Transverse colon (tissue), 4 donors: ENCODE measurements around the gene CLVS2. TPM values are rescaled to one million over a fixed set of nuclear protein-coding genes. Genes with fewer than 3 reads are reported as not detected.

Source experiments
- DNase-seq: peaks from one replicate; pipeline ENCODE4 v3.0.0-alpha.2; 2019
- H3K27ac ChIP-seq, 4 donors: fragments of 200-600 bp; sonication (generic); 2 replicates each; pipeline ENCODE4 v1.5.1; 2016 to 2018; ENCODE audit warnings: inconsistent platforms in 4 of 4
- H3K27me3 ChIP-seq: fragments of 200-600 bp; sonication (generic); 2 replicates; pipeline ENCODE4 v1.5.1; 2017; ENCODE audit warnings: inconsistent platforms
- H3K36me3 ChIP-seq, 4 donors: fragments of 200-600 bp; sonication (generic); 2 replicates each; pipeline ENCODE4 v1.5.1; 2017 to 2019; ENCODE audit warnings: inconsistent platforms in 4 of 4
- H3K4me1 ChIP-seq, 4 donors: fragments of 200-600 bp; sonication (generic); 2 replicates each; pipeline ENCODE4 v1.5.1; 2017 to 2020; ENCODE audit warnings: inconsistent platforms in 4 of 4
- H3K4me3 ChIP-seq, 4 donors: fragments of 200-600 bp; sonication (generic); 1 replicate in 1 of 4; 2 replicates in 3 of 4; pipeline versions ENCODE4 v1.5.1 to v1.6.1; 2017 to 2019; ENCODE audit warnings: inconsistent platforms in 4 of 4
- H3K9me3 ChIP-seq, 2 donors: fragments of 200-600 bp; sonication (generic); 2 replicates each; pipeline ENCODE4 v1.5.1; 2017 to 2019; ENCODE audit warnings: inconsistent platforms in 2 of 2
- EP300 ChIP-seq: sonication (generic); formaldehyde crosslinking; IDR thresholded peaks from one replicate; pipeline ENCODE4 v1.6.1; 2017; ENCODE audit warnings: antibody characterized with exemption, low read depth
- POLR2A ChIP-seq: fragments of 450-650 bp; IDR thresholded peaks from one replicate; pipeline ENCODE4 v1.6.1; 2016; ENCODE audit warnings: antibody characterized with exemption, mild to moderate bottlenecking, moderate library complexity
- POLR2AphosphoS5 ChIP-seq, 3 donors: sonication (generic); formaldehyde crosslinking; IDR thresholded peaks; one replicate each; pipeline ENCODE4 v1.6.1; 2016; ENCODE audit warnings: antibody characterized with exemption in 3 of 3
- WGBS, 2 donors: methylation state at CpG; one replicate each; pipeline ENCODE4 v1.1.5; 2018; ENCODE audit warnings: low coverage in 1 of 2; 5-methylcytosine and 5-hydroxymethylcytosine counted together
- in situ Hi-C, 4 donors: fragments of 200-750 bp; cut with MboI; loops; one replicate each; pipeline versions ENCODE4 v1.15.0 to v1.15.1; 2017; ENCODE audit warnings: low sequenced_read_pairs in 3 of 4, low pct_ligation_motif_present in 1 of 4, low pct_unique_long_range_greater_than_20kb in 1 of 4
- intact Hi-C: fragments of 100-400 bp; cut with DNase I; formaldehyde crosslinking; loops from one replicate; pipeline ENCODE4 v1.15.1; 2023; ENCODE audit warnings: low total_unique reads
- total RNA-seq, 4 donors: library from RNA; depleted of rRNA; stranded (reverse); fragments of >200 nt; gene quantifications; one replicate each; pipeline ENCODE4 v1.1.0, GENCODE V29; 2016
- TF ChIP-seq, protein P1 (sequence below), 5 experiments: fragments of 200-600 bp in 3 of 5; fragments of 450-650 bp in 2 of 5; sonication (generic) in 3 of 5; IDR thresholded peaks; 1 replicate in 2 of 5; 2 replicates in 3 of 5; pipeline ENCODE4 v1.5.1; 2016 to 2017; ENCODE audit warnings: antibody characterized with exemption in 5 of 5, inconsistent platforms in 3 of 5, mild to moderate bottlenecking in 2 of 5, moderate library complexity in 1 of 5

Gene CLVS2
- total RNA-seq, 4 donors from 2014 or later = 0.32 to 0.41 TPM; not detected in 2

DNA sequence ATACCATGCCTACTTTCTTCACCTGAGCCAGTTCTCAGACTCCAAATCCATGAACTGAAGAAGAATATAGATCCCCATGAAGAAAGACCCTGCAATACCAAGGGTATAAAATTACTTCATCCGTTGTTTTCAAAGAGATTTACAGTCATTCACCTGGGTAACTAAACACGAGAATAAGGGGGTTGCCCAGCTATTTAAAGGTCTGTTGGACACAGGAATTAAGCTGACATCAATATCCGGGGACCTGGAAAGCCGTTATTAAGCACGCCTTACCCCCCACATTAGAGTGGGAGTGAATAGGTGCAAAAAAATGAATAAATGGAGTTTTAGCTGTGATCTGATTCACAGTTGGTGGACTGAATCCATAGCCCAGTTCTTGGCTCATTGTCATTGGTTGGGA is 28.9 kb downstream of the CLVS2 start:
- no peak for DNase-seq
- Histone ChIP-seq H3K27ac (no peak overlapping the region), H3K4me1 (no peaks in the 10 kb centered on the region), H3K27me3 (no peaks in the 10 kb centered on the region), H3K4me3 (no peak overlapping the region), H3K9me3 (no peaks in the 10 kb centered on the region), H3K36me3 (no peaks in the 10 kb centered on the region)
- TF ChIP-seq POLR2A = no peak
- TF ChIP-seq EP300 = no peak
- no peak for TF ChIP-seq POLR2AphosphoS5 (IDR thresholded peaks at IDR 0.05)
- TF ChIP-seq, protein P1, sequence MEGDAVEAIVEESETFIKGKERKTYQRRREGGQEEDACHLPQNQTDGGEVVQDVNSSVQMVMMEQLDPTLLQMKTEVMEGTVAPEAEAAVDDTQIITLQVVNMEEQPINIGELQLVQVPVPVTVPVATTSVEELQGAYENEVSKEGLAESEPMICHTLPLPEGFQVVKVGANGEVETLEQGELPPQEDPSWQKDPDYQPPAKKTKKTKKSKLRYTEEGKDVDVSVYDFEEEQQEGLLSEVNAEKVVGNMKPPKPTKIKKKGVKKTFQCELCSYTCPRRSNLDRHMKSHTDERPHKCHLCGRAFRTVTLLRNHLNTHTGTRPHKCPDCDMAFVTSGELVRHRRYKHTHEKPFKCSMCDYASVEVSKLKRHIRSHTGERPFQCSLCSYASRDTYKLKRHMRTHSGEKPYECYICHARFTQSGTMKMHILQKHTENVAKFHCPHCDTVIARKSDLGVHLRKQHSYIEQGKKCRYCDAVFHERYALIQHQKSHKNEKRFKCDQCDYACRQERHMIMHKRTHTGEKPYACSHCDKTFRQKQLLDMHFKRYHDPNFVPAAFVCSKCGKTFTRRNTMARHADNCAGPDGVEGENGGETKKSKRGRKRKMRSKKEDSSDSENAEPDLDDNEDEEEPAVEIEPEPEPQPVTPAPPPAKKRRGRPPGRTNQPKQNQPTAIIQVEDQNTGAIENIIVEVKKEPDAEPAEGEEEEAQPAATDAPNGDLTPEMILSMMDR (IDR thresholded peaks at IDR 0.05) = no peak
- in situ Hi-C loops (no loop called here), intact Hi-C loops (no loop called here)
- WGBS, 2 donors = 67 to 75% methylated on average over 4 to 5 of the region's 5 CpGs

GRCh38 chr6:123027408-123027807 is 31.4 kb downstream of the CLVS2 start:
- no peak for DNase-seq
- intact Hi-C loops (no loop called here), in situ Hi-C loops (no loop called here)
- 63 to 67% methylated on average over 2 of the region's 2 CpGs for WGBS, 2 donors
- Histone ChIP-seq H3K36me3 (no peaks in the 10 kb centered on the region), H3K4me3 (no peak overlapping the region), H3K27ac (no peak overlapping the region), H3K27me3 (no peaks in the 10 kb centered on the region), H3K4me1 (no peaks in the 10 kb centered on the region), H3K9me3 (no peaks in the 10 kb centered on the region)
- TF ChIP-seq EP300 (no peak), POLR2AphosphoS5 (IDR thresholded peaks at IDR 0.05) (no peak), POLR2A (no peak)
- TF ChIP-seq, protein P1 (IDR thresholded peaks at IDR 0.05) = no peak

- Histone ChIP-seq H3K4me3 (no peak overlapping the region), H3K27ac (no peak overlapping the region), H3K4me1 (no peaks in the 10 kb centered on the region), H3K9me3 (no peaks in the 10 kb centered on the region), H3K27me3 (no peaks in the 10 kb centered on the region), H3K36me3 (no peaks in the 10 kb centered on the region)
- intact Hi-C loops (no loop called here), in situ Hi-C loops (no loop called here)
- TF ChIP-seq POLR2A (no peak), EP300 (no peak), POLR2AphosphoS5 (IDR thresholded peaks at IDR 0.05) (no peak)
- TF ChIP-seq, protein P1 (IDR thresholded peaks at IDR 0.05) = no peak
- 49 to 75% methylated on average over 2 to 5 of the region's 5 CpGs for WGBS, 2 donors
- DNase-seq = no peak
These were observed 32.2 kb downstream of the CLVS2 start for GRCh38 chr6:123028263-123028662.

- Histone ChIP-seq H3K4me3 (no peak overlapping the region), H3K36me3 (no peaks in the 10 kb centered on the region), H3K27me3 (no peaks in the 10 kb centered on the region), H3K9me3 (no peaks in the 10 kb centered on the region), H3K4me1 (no peaks in the 10 kb centered on the region), H3K27ac (no peak overlapping the region)
- no peak for DNase-seq
- in situ Hi-C loops (no loop called here), intact Hi-C loops (no loop called here)
- TF ChIP-seq, protein P1 (IDR thresholded peaks at IDR 0.05) = no peak
- TF ChIP-seq POLR2A = no peak
- TF ChIP-seq POLR2AphosphoS5 (IDR thresholded peaks at IDR 0.05) = no peak
- TF ChIP-seq EP300 = no peak
These were observed 34.2 kb downstream of the CLVS2 start for GRCh38 chr6:123030282-123030681.
